H9 (cell line): ENCODE measurements around the gene CUEDC2. TPM values are rescaled to one million over a fixed set of nuclear protein-coding genes. Genes with fewer than 3 reads are reported as not detected.

ENCODE experiments used
- DNase-seq: peaks from one replicate; pipeline ENCODE4 v3.0.0-alpha.2; 2017
- H2AFZ ChIP-seq: one replicate; pipeline ENCODE4 v1.6.1; 2013; ENCODE audit warnings: mild to moderate bottlenecking, low read length, control low read depth, moderate library complexity
- H2AK5ac ChIP-seq: 2 replicates; pipeline ENCODE4 v1.6.1; 2013; ENCODE audit warnings: low read length, control low read depth, mixed read lengths; ENCODE audit not compliant: insufficient read length
- H2BK120ac ChIP-seq: one replicate; pipeline ENCODE4 v1.6.1; 2013; ENCODE audit warnings: low read depth, mild to moderate bottlenecking, low read length, control low read depth, inconsistent platforms; ENCODE audit not compliant: poor library complexity, severe bottlenecking
- H2BK12ac ChIP-seq: 2 replicates; pipeline ENCODE4 v1.6.1; 2013; ENCODE audit warnings: low read length, control low read depth, mixed read lengths, low read depth; ENCODE audit not compliant: insufficient read length
- H2BK15ac ChIP-seq: 2 replicates; pipeline ENCODE4 v1.6.1; 2013; ENCODE audit warnings: low read depth, low read length, control low read depth
- H2BK20ac ChIP-seq: one replicate; pipeline ENCODE4 v1.6.1; 2013; ENCODE audit warnings: low read depth, mild to moderate bottlenecking, low read length, control low read depth, inconsistent platforms; ENCODE audit not compliant: poor library complexity, severe bottlenecking
- H2BK5ac ChIP-seq: 2 replicates; pipeline ENCODE4 v1.6.1; 2013; ENCODE audit warnings: low read length, control low read depth, mixed read lengths; ENCODE audit not compliant: insufficient read length
- H3K14ac ChIP-seq: 2 replicates; pipeline ENCODE4 v1.6.1; 2013; ENCODE audit warnings: low read length, control low read depth; ENCODE audit not compliant: insufficient read depth
- H3K18ac ChIP-seq: 2 replicates; pipeline ENCODE4 v1.6.1; 2013; ENCODE audit warnings: low read depth, mild to moderate bottlenecking, mixed read lengths, low read length, control low read depth; ENCODE audit not compliant: insufficient read length
- H3K23ac ChIP-seq: 2 replicates; pipeline ENCODE4 v1.6.1; 2013; ENCODE audit warnings: low read length, control low read depth, mixed read lengths, low read depth; ENCODE audit not compliant: insufficient read length
- H3K23me2 ChIP-seq: 2 replicates; pipeline ENCODE4 v1.6.1; 2013; ENCODE audit warnings: low read depth, mild to moderate bottlenecking, mixed read lengths, low read length, control low read depth; ENCODE audit not compliant: insufficient read length, poor library complexity, severe bottlenecking
- H3K27ac ChIP-seq: 2 replicates; pipeline ENCODE4 v1.5.1; 2013; ENCODE audit warnings: low read length, control low read depth, mixed read lengths, low read depth; ENCODE audit not compliant: insufficient read length
- H3K27me3 ChIP-seq: 2 replicates; pipeline ENCODE4 v1.6.1; 2013; ENCODE audit warnings: low read length, control low read depth, inconsistent platforms; ENCODE audit not compliant: insufficient read depth
- H3K4ac ChIP-seq: 2 replicates; pipeline ENCODE4 v1.6.1; 2013; ENCODE audit warnings: low read depth, mild to moderate bottlenecking, control low read depth, inconsistent platforms, low read length, moderate library complexity
- H3K4me1 ChIP-seq: 2 replicates; pipeline ENCODE4 v1.6.1; 2013; ENCODE audit warnings: low read length, control low read depth, inconsistent platforms; ENCODE audit not compliant: insufficient read depth
- H3K4me2 ChIP-seq: 2 replicates; pipeline ENCODE4 v1.6.1; 2013; ENCODE audit warnings: low read length, control low read depth, mixed read lengths; ENCODE audit not compliant: insufficient read length, insufficient read depth
- H3K56ac ChIP-seq: 2 replicates; pipeline ENCODE4 v1.6.1; 2013; ENCODE audit warnings: low read depth, mild to moderate bottlenecking, mixed read lengths, low read length, control low read depth; ENCODE audit not compliant: insufficient read length
- H3K79me1 ChIP-seq: 2 replicates; pipeline ENCODE4 v1.6.1; 2013; ENCODE audit warnings: low read depth, mild to moderate bottlenecking, moderate library complexity, low read length, control low read depth, inconsistent platforms; ENCODE audit not compliant: insufficient read depth, poor library complexity, severe bottlenecking
- H3K79me2 ChIP-seq: 2 replicates; pipeline ENCODE4 v1.6.1; 2013; ENCODE audit warnings: low read length, control low read depth, inconsistent platforms; ENCODE audit not compliant: insufficient read depth
- H3K9ac ChIP-seq: 2 replicates; pipeline ENCODE4 v1.6.1; 2013; ENCODE audit warnings: low read length, control low read depth, mixed read lengths; ENCODE audit not compliant: insufficient read length; ENCODE audit errors: extremely low read depth
- H3K9me3 ChIP-seq: one replicate; pipeline ENCODE4 v1.6.1; 2013; ENCODE audit warnings: low read depth, low read length, inconsistent platforms; ENCODE audit not compliant: control insufficient read depth
- H3T11ph ChIP-seq: one replicate; pipeline ENCODE4 v1.6.1; 2013; ENCODE audit warnings: mild to moderate bottlenecking, low read length, control low read depth, inconsistent platforms
- H4K20me1 ChIP-seq: one replicate; pipeline ENCODE4 v1.6.1; 2013; ENCODE audit not compliant: control insufficient read depth, insufficient read length, insufficient read depth
- H4K5ac ChIP-seq: 2 replicates; pipeline ENCODE4 v1.6.1; 2013; ENCODE audit warnings: low read depth, mild to moderate bottlenecking, mixed read lengths, low read length, control low read depth; ENCODE audit not compliant: insufficient read length
- H4K8ac ChIP-seq: replicated peaks from 2 replicates; pipeline ENCODE4 v1.6.1; 2013; ENCODE audit warnings: low read length, control low read depth, mixed read lengths, low read depth; ENCODE audit not compliant: insufficient read length
- H4K91ac ChIP-seq: 2 replicates; pipeline ENCODE4 v1.6.1; 2013; ENCODE audit warnings: low read depth, mild to moderate bottlenecking, moderate library complexity, mixed read lengths, low read length, control low read depth; ENCODE audit not compliant: insufficient read length
- H3K27ac Mint-ChIP-seq, 3 experiments: 2 replicates in 2 of 3; 3 replicates in 1 of 3; pipeline ENCODE4 v1.8.0; 2020 to 2021; ENCODE audit warnings: mixed read lengths in 3 of 3, mild to moderate bottlenecking in 1 of 3, moderate library complexity in 1 of 3
- H3K27me3 Mint-ChIP-seq: 2 replicates; pipeline ENCODE4 v1.8.0; 2021; ENCODE audit warnings: low read depth, mild to moderate bottlenecking, moderate library complexity, mixed read lengths
- H3K36me3 Mint-ChIP-seq, 3 experiments: 2 replicates in 2 of 3; 3 replicates in 1 of 3; pipeline ENCODE4 v1.8.0; 2020 to 2021; ENCODE audit warnings: low read depth in 3 of 3, mixed read lengths in 3 of 3; ENCODE audit not compliant: insufficient read depth in 1 of 3
- H3K4me1 Mint-ChIP-seq, 2 experiments: 2 replicates each; pipeline ENCODE4 v1.8.0; 2020; ENCODE audit warnings: mixed read lengths in 2 of 2
- H3K4me3 Mint-ChIP-seq, 2 experiments: 2 replicates in 1 of 2; 3 replicates in 1 of 2; pipeline ENCODE4 v1.8.0; 2020 to 2021; ENCODE audit warnings: mild to moderate bottlenecking in 2 of 2, mixed read lengths in 2 of 2, moderate library complexity in 1 of 2
- H3K9me3 Mint-ChIP-seq, 2 experiments: 2 replicates in 1 of 2; 3 replicates in 1 of 2; pipeline ENCODE4 v1.8.0; 2020; ENCODE audit warnings: mild to moderate bottlenecking in 2 of 2, mixed read lengths in 2 of 2, moderate library complexity in 1 of 2
- WGBS: extraction: QIAGEN DNeasy Blood & Tissue Kit; methylation state at CpG from one replicate; pipeline ENCODE4 v1.1.7; 2013; ENCODE audit warnings: missing lambda C conversion rate, low lambda C conversion rate, mixed read lengths; ENCODE audit not compliant: insufficient read length; ENCODE audit errors: extremely low coverage; 5-methylcytosine and 5-hydroxymethylcytosine counted together
- total RNA-seq: library from RNA; stranded (reverse); gene quantifications from 2 replicates; pipeline ENCODE4 v1.2.1, GENCODE V29; 2021
- TF ChIP-seq, protein P1 (sequence below): fragments of 200-600 bp; sonication (generic); conservative IDR thresholded peaks from 3 replicates; pipeline ENCODE4 v1.8.0; 2021; ENCODE audit warnings: antibody characterized with exemption, mild to moderate bottlenecking

The CUEDC2 gene
- total RNA-seq, 1 experiment from 2014 or later: 41.2 TPM

DNA sequence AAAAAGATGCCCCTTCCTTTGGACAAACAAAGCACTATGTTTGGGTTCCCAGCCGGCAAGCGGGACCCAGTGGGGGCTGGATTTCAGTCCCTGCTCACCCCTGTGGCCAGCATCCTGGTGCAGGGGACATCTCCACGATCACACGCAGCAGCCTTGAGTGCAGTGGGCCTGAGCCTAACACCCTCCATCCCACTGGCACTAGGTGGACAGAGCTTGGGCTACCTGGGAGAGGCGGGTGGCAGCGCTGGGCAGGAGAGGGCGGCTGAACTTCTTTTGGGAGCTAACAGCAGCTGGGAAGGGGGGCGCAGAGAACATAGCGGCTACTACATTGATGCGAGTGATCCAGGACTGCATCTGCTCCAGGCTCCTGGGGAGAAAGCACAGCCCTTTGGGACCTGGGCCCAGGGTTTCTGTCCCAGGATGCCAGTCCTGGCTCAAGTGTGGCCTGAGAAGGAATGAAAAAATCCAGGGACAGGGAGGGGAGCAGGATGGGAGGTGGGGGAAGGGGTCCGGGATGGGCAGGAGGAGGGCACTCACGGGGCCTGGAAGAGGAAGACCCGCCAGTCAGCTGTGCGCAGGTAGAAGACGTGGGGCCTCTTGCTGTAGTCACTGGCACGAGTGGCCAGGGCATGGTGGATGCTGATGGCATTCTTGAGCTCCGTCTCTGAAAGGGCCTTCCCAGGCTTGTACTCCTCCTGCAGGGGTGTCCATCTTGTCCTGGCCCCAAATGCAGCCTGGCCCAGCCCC, 27.8 kb downstream of the CUEDC2 start:
- H3K27ac ChIP-seq: no peak overlapping the region
- Mint-ChIP-seq H3K4me3 (no peak overlapping the region), H3K36me3 (peaks cover 2 to 21% (median 13%) of the 10 kb centered on the region in 3 experiments; a peak in 5 of 7 replicates), H3K9me3 (0 out of 5 replicates have a peak, but pooled peaks cover 0 to under 1% of the 10 kb centered on the region in 2 experiments), H3K27me3 (peaks cover 56% of the 10 kb centered on the region), H3K4me1 (peaks cover 9 to 14% of the 10 kb centered on the region in 2 experiments), H3K27ac (no peak overlapping the region; a peak in 1 of 7 replicates)
- H3T11ph ChIP-seq: no peak overlapping the region
- no peaks in the 10 kb centered on the region for H3K4me1 ChIP-seq
- no peak overlapping the region for H2BK5ac ChIP-seq
- no peak overlapping the region for H4K91ac ChIP-seq
- WGBS: no CpG with 5 or more reads among the region's 17 CpGs
- TF ChIP-seq, protein P1, sequence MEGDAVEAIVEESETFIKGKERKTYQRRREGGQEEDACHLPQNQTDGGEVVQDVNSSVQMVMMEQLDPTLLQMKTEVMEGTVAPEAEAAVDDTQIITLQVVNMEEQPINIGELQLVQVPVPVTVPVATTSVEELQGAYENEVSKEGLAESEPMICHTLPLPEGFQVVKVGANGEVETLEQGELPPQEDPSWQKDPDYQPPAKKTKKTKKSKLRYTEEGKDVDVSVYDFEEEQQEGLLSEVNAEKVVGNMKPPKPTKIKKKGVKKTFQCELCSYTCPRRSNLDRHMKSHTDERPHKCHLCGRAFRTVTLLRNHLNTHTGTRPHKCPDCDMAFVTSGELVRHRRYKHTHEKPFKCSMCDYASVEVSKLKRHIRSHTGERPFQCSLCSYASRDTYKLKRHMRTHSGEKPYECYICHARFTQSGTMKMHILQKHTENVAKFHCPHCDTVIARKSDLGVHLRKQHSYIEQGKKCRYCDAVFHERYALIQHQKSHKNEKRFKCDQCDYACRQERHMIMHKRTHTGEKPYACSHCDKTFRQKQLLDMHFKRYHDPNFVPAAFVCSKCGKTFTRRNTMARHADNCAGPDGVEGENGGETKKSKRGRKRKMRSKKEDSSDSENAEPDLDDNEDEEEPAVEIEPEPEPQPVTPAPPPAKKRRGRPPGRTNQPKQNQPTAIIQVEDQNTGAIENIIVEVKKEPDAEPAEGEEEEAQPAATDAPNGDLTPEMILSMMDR: no peak
- no peaks in the 10 kb centered on the region for H3K9me3 ChIP-seq
- no peak overlapping the region for H2AK5ac ChIP-seq
- H4K5ac ChIP-seq: no peak overlapping the region
- H3K9ac ChIP-seq: no peak overlapping the region
- H2BK12ac ChIP-seq: no peak overlapping the region
- H2BK15ac ChIP-seq: no peak overlapping the region
- no peak overlapping the region for H2AFZ ChIP-seq
- no peaks in the 10 kb centered on the region for H3K79me2 ChIP-seq
- DNase-seq: no peak
- no peak overlapping the region for H3K18ac ChIP-seq
- H3K14ac ChIP-seq: no peak overlapping the region
- H3K79me1 ChIP-seq: no peaks in the 10 kb centered on the region
- no peak overlapping the region for H3K4me2 ChIP-seq
- no peaks in the 10 kb centered on the region for H3K23me2 ChIP-seq
- H3K27me3 ChIP-seq: peaks cover 15% of the 10 kb centered on the region; the same call in 1 of the 2 replicates
- H3K4ac ChIP-seq: no peak overlapping the region
- H4K20me1 ChIP-seq: peaks cover 2% of the 10 kb centered on the region
- H2BK120ac ChIP-seq: no peak overlapping the region
- no peak overlapping the region for H4K8ac ChIP-seq
- H3K56ac ChIP-seq: no peak overlapping the region
- H3K23ac ChIP-seq: no peak overlapping the region
- no peak overlapping the region for H2BK20ac ChIP-seq
